Measurements from ENCODE around the gene DTHD1. TPM values are rescaled to one million over a fixed set of nuclear protein-coding genes. Genes with fewer than 3 reads are reported as not detected.

Gene DTHD1
- total RNA-seq, 5 donors from 2014 or later (not counting 1 experiment from before 2014, with no cell fraction given): 0.79 to 7.9 (median 2.5) TPM

DNA sequence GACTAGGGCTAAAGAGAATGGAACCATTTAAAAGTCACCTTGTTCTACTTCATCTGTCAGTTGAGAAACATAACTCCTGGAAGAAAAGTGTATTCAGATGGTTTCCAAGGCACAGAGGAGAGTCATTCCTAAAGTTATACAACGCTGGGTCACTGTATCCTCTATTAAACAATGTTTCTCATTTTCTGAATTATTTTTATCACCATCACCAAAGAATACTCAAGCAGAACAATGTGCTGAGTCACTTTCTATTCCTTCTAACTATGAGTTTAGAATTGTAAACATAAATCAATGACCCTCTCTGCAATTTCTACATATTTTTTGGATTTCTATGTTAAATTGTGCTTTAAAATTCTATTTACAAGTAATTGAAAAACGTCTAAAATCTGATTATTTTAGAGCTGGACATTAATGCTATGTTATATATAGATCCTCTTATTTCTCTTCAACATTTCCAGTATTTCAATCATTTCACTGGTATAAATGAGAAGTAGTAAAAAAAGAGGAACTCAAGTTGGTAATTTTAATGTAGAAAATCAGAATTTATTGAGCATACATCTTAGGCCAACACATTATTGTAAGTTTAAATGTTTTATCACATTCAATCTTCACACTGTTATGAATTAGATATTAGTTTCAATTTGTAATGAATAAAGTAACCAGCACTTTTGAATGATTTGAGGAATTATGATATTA, 7.5 kb downstream of the DTHD1 start:
- DNase-seq (no peak), ATAC-seq (replicated peaks in 1 of 4) (no peak)
- H3K27ac Mint-ChIP-seq: peak overlapping the region; percentile 35 to 36
- no peaks in the 10 kb centered on the region for H3K36me3 ChIP-seq (ENCODE audit: control insufficient read depth in 2 of 2, extremely low read depth in 1 of 2, insufficient read depth in 1 of 2, low read length in 1 of 2)
- H3K36me3 Mint-ChIP-seq: no peaks in the 10 kb centered on the region
- WGBS (ENCODE audit: insufficient coverage): no CpG with 5 or more reads among the region's 2 CpGs
- H3K27ac ChIP-seq (ENCODE audit: low read length): peak overlapping the region; percentile 42
- H3K9me3 Mint-ChIP-seq: peaks cover 0 to 3% (median 0%) of the 10 kb centered on the region in 3 donors
- ChIA-PET CTCF (no interaction called here), POLR2A (interaction anchor here in 1 of 2 donors (0.6 kb wide), 1 partner anchor 42 kb away, joined by 3 read pairs; no protein-coding TSS in a partner anchor)
- H3K4me3 ChIP-seq (ENCODE audit: control insufficient read depth in 1 of 2, extremely low read depth in 1 of 2, low read length in 1 of 2): no peak overlapping the region
- H3K27me3 ChIP-seq (replicated peaks in 1 of 2; ENCODE audit: control insufficient read depth in 2 of 2, extremely low read depth in 1 of 2, insufficient read depth in 2 of 2, low read length in 1 of 2): no peaks in the 10 kb centered on the region
- H3K4me1 Mint-ChIP-seq: peaks cover 12 to 46% (median 42%) of the 10 kb centered on the region in 3 donors
- peaks cover 2 to 4% of the 10 kb centered on the region in 2 experiments for H3K4me1 ChIP-seq (ENCODE audit: control insufficient read depth in 1 of 2, extremely low read depth in 1 of 2, insufficient read depth in 2 of 2, low read length in 2 of 2)
- H3K9me3 ChIP-seq: no peaks in the 10 kb centered on the region
- H3K4me3 Mint-ChIP-seq: no peak overlapping the region
- no peaks in the 10 kb centered on the region for H3K27me3 Mint-ChIP-seq

- Histone ChIP-seq H3K27me3 (replicated peaks in 1 of 2; ENCODE audit: control insufficient read depth in 2 of 2, extremely low read depth in 1 of 2, insufficient read depth in 2 of 2, low read length in 1 of 2) (no peaks in the 10 kb centered on the region), H3K9me3 (no peaks in the 10 kb centered on the region), H3K27ac (ENCODE audit: low read length) (no peak overlapping the region), H3K36me3 (ENCODE audit: control insufficient read depth in 2 of 2, extremely low read depth in 1 of 2, insufficient read depth in 1 of 2, low read length in 1 of 2) (no peaks in the 10 kb centered on the region), H3K4me3 (ENCODE audit: control insufficient read depth in 1 of 2, extremely low read depth in 1 of 2, low read length in 1 of 2) (no peak overlapping the region), H3K4me1 (ENCODE audit: control insufficient read depth in 1 of 2, extremely low read depth in 1 of 2, insufficient read depth in 2 of 2, low read length in 2 of 2) (peaks cover under 1 to 4% of the 10 kb centered on the region in 2 experiments)
- DNase-seq (no peak), ATAC-seq (replicated peaks in 1 of 4) (no peak)
- Mint-ChIP-seq H3K27ac (no peak overlapping the region), H3K9me3 (peaks cover 0 to 3% (median 0%) of the 10 kb centered on the region in 3 donors), H3K36me3 (no peaks in the 10 kb centered on the region), H3K4me1 (peaks cover 10 to 34% (median 25%) of the 10 kb centered on the region in 3 donors), H3K27me3 (no peaks in the 10 kb centered on the region), H3K4me3 (no peak overlapping the region)
- POLR2A ChIA-PET: interaction anchor here in 1 of 2 donors (0.6 kb wide), 1 partner anchor 24 kb away, joined by 12 read pairs; no protein-coding TSS in a partner anchor
- no CpG with 5 or more reads among the region's 2 CpGs for WGBS (ENCODE audit: insufficient coverage)
- CTCF ChIA-PET: no interaction called here
These were observed 9.2 kb downstream of the DTHD1 start for GRCh38 chr4:36290641-36291040.

DNA sequence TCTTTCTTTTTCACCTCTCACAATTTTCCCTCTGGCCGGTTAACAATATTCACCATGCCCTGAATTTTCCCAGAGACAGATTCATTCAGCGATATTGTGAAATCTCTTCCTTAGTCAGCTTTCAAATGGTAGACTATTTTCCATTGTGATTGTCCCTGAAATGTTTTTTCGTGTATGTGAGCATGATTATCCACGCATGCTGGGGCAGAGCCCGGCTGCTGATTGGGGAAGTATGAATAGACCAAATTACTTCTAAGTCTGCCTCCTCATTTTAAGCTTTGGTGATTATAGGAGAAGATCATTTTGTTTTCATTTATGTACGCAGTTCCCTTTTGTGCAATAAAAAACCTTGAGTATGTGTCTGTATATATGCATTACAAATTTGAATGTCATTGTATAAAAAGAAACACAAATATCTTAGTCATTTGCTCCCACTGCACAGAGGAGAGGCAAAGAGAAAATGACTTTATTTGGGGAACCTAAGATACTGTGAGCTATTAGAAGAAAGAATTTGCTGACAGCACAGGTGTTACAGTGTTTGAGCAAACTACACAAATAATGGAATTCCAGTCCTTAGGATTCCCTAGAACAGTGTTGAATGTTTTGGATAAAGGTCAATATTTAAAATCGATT, 11.3 kb downstream of the DTHD1 start:
- H3K27ac ChIP-seq (ENCODE audit: low read length): no peak overlapping the region
- H3K9me3 ChIP-seq: no peaks in the 10 kb centered on the region
- H3K27me3 ChIP-seq (replicated peaks in 1 of 2; ENCODE audit: control insufficient read depth in 2 of 2, extremely low read depth in 1 of 2, insufficient read depth in 2 of 2, low read length in 1 of 2): no peaks in the 10 kb centered on the region
- H3K4me3 ChIP-seq (ENCODE audit: control insufficient read depth in 1 of 2, extremely low read depth in 1 of 2, low read length in 1 of 2): no peak overlapping the region
- Mint-ChIP-seq H3K4me1 (peaks cover 0 to 17% (median 8%) of the 10 kb centered on the region in 3 donors), H3K27me3 (no peaks in the 10 kb centered on the region), H3K36me3 (no peaks in the 10 kb centered on the region), H3K4me3 (no peak overlapping the region), H3K27ac (no peak overlapping the region), H3K9me3 (no peaks in the 10 kb centered on the region)
- no peaks in the 10 kb centered on the region for H3K36me3 ChIP-seq (ENCODE audit: control insufficient read depth in 2 of 2, extremely low read depth in 1 of 2, insufficient read depth in 1 of 2, low read length in 1 of 2)
- peaks cover 0 to 4% of the 10 kb centered on the region in 2 experiments for H3K4me1 ChIP-seq (ENCODE audit: control insufficient read depth in 1 of 2, extremely low read depth in 1 of 2, insufficient read depth in 2 of 2, low read length in 2 of 2)
- DNase-seq: no peak
- ATAC-seq (replicated peaks in 1 of 4): no peak
- 100% methylated on average over 1 of the region's 7 CpGs for WGBS (ENCODE audit: insufficient coverage)
- ChIA-PET POLR2A (interaction anchor here in 1 of 2 donors (0.5 kb wide), 1 partner anchor 164 kb away, joined by 3 read pairs; no protein-coding TSS in a partner anchor), CTCF (no interaction called here)

GRCh38 chr4:36301127-36301526, 19.7 kb downstream of the DTHD1 start:
- H3K27ac ChIP-seq (ENCODE audit: low read length): no peak overlapping the region
- ChIA-PET POLR2A (no interaction called here), CTCF (no interaction called here)
- no peaks in the 10 kb centered on the region for H3K36me3 ChIP-seq (ENCODE audit: control insufficient read depth in 2 of 2, extremely low read depth in 1 of 2, insufficient read depth in 1 of 2, low read length in 1 of 2)
- H3K4me3 ChIP-seq (ENCODE audit: control insufficient read depth in 1 of 2, extremely low read depth in 1 of 2, low read length in 1 of 2): no peak overlapping the region
- peaks cover 0 to 9% (median 6%) of the 10 kb centered on the region in 3 donors for H3K4me1 Mint-ChIP-seq
- WGBS (ENCODE audit: insufficient coverage): no CpG with 5 or more reads among the region's 2 CpGs
- H3K4me3 Mint-ChIP-seq: no peak overlapping the region
- no peaks in the 10 kb centered on the region for H3K4me1 ChIP-seq (ENCODE audit: control insufficient read depth in 1 of 2, extremely low read depth in 1 of 2, insufficient read depth in 2 of 2, low read length in 2 of 2)
- no peaks in the 10 kb centered on the region for H3K27me3 ChIP-seq (replicated peaks in 1 of 2; ENCODE audit: control insufficient read depth in 2 of 2, extremely low read depth in 1 of 2, insufficient read depth in 2 of 2, low read length in 1 of 2)
- H3K27ac Mint-ChIP-seq: no peak overlapping the region
- DNase-seq: no peak
- no peaks in the 10 kb centered on the region for H3K9me3 ChIP-seq
- H3K9me3 Mint-ChIP-seq: no peaks in the 10 kb centered on the region
- no peaks in the 10 kb centered on the region for H3K36me3 Mint-ChIP-seq
- ATAC-seq (replicated peaks in 1 of 4): no peak
- H3K27me3 Mint-ChIP-seq: no peaks in the 10 kb centered on the region

- no peak overlapping the region for H3K4me3 Mint-ChIP-seq
- H3K27ac Mint-ChIP-seq: no peak overlapping the region
- peaks cover 0 to 9% (median 6%) of the 10 kb centered on the region in 3 donors for H3K4me1 Mint-ChIP-seq
- Histone ChIP-seq H3K27ac (ENCODE audit: low read length) (no peak overlapping the region), H3K36me3 (ENCODE audit: control insufficient read depth in 2 of 2, extremely low read depth in 1 of 2, insufficient read depth in 1 of 2, low read length in 1 of 2) (no peaks in the 10 kb centered on the region), H3K9me3 (no peaks in the 10 kb centered on the region), H3K4me3 (ENCODE audit: control insufficient read depth in 1 of 2, extremely low read depth in 1 of 2, low read length in 1 of 2) (no peak overlapping the region), H3K27me3 (replicated peaks in 1 of 2; ENCODE audit: control insufficient read depth in 2 of 2, extremely low read depth in 1 of 2, insufficient read depth in 2 of 2, low read length in 1 of 2) (no peaks in the 10 kb centered on the region), H3K4me1 (ENCODE audit: control insufficient read depth in 1 of 2, extremely low read depth in 1 of 2, insufficient read depth in 2 of 2, low read length in 2 of 2) (no peaks in the 10 kb centered on the region)
- no peaks in the 10 kb centered on the region for H3K27me3 Mint-ChIP-seq
- WGBS (ENCODE audit: insufficient coverage): 90% methylated on average over 2 of the region's 3 CpGs
- POLR2A ChIA-PET: no interaction called here
- CTCF ChIA-PET: interaction anchor here in 1 of 2 donors (0.6 kb wide), 1 partner anchor 48 kb away, joined by 3 read pairs; no protein-coding TSS in a partner anchor
- DNase-seq (no peak), ATAC-seq (replicated peaks in 1 of 4) (no peak)
- H3K36me3 Mint-ChIP-seq: no peaks in the 10 kb centered on the region
- no peaks in the 10 kb centered on the region for H3K9me3 Mint-ChIP-seq
These were observed 22.2 kb downstream of the DTHD1 start for GRCh38 chr4:36303426-36304137.

DNA sequence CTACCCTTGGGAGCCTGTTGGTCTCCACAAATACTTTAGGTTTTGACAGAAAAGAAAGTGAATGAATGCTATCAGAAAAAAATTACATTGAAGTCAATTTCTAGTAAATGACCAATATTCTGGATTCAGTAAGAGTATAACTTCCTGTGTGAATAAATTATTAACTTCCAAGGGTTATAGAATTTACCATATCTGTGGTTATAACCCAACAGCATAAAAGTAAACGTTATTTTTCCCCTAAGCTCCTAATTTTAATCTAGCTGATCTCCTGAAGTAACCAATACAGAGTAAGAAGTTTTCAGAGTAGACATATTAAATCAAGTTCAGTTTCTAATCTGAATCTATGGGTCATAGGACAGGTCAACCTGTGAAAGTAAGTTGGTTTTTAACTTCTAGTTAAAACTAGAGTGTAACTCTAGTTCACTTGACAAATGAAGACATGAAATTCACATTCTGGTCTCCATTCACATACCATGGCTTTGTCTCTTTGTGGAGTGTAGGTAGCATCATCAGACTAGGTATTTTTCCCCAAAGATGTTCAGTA, 22.8 kb downstream of the DTHD1 start:
- no CpG with 5 or more reads among the region's 1 CpG for WGBS (ENCODE audit: insufficient coverage)
- no peaks in the 10 kb centered on the region for H3K4me1 ChIP-seq (ENCODE audit: control insufficient read depth in 1 of 2, extremely low read depth in 1 of 2, insufficient read depth in 2 of 2, low read length in 2 of 2)
- H3K36me3 Mint-ChIP-seq: no peaks in the 10 kb centered on the region
- H3K4me1 Mint-ChIP-seq: peaks cover 0 to 9% (median 6%) of the 10 kb centered on the region in 3 donors
- ChIA-PET CTCF (interaction anchor here in 1 of 2 donors (0.6 kb wide), 1 partner anchor 48 kb away, joined by 3 read pairs; no protein-coding TSS in a partner anchor), POLR2A (no interaction called here)
- no peak overlapping the region for H3K27ac ChIP-seq (ENCODE audit: low read length)
- H3K27me3 Mint-ChIP-seq: no peaks in the 10 kb centered on the region
- H3K27ac Mint-ChIP-seq: no peak overlapping the region
- H3K27me3 ChIP-seq (replicated peaks in 1 of 2; ENCODE audit: control insufficient read depth in 2 of 2, extremely low read depth in 1 of 2, insufficient read depth in 2 of 2, low read length in 1 of 2): no peaks in the 10 kb centered on the region
- H3K9me3 Mint-ChIP-seq: no peaks in the 10 kb centered on the region
- ATAC-seq (replicated peaks in 1 of 4) (no peak), DNase-seq (no peak)
- H3K4me3 ChIP-seq (ENCODE audit: control insufficient read depth in 1 of 2, extremely low read depth in 1 of 2, low read length in 1 of 2): no peak overlapping the region
- no peak overlapping the region for H3K4me3 Mint-ChIP-seq
- no peaks in the 10 kb centered on the region for H3K36me3 ChIP-seq (ENCODE audit: control insufficient read depth in 2 of 2, extremely low read depth in 1 of 2, insufficient read depth in 1 of 2, low read length in 1 of 2)
- H3K9me3 ChIP-seq: no peaks in the 10 kb centered on the region
